NB4 (cell line): ENCODE data around the gene TMEM45A.

Source experiments
- POLR2A ChIP-seq: IDR thresholded peaks from 2 replicates; pipeline ENCODE4 v1.6.1; 2011; ENCODE audit warnings: mild to moderate bottlenecking; ENCODE audit not compliant: insufficient read length; ENCODE audit errors: extremely low read depth
- TF ChIP-seq, protein P1 (sequence below): IDR thresholded peaks from one replicate; pipeline ENCODE4 v1.5.1; 2012; ENCODE audit warnings: low read depth, low read length
- TF ChIP-seq, protein P2 (sequence below): IDR thresholded peaks from 2 replicates; pipeline ENCODE4 v1.6.1; 2011; ENCODE audit warnings: low read depth, low read length

DNA sequence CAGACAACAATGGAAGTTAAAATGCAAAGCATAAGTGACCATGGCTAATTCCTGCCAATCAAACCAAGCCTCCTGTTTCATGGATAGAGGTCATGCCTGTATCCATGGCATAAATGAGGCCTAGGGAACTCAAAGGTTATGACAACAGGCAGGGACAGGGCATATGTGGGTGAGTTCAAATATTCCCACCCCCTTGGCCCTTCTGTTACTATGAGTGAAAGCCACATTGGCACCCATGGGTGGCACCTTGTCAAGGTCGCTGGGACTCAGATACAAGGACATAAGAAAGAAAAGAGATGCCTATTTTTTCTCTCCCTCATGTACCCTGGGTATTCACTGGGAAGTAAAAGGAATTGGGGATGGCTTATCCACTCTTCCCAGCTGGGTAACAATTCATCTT lies 25.3 kb upstream of the TMEM45A start:
- no peak for TF ChIP-seq POLR2A
- TF ChIP-seq, protein P1, sequence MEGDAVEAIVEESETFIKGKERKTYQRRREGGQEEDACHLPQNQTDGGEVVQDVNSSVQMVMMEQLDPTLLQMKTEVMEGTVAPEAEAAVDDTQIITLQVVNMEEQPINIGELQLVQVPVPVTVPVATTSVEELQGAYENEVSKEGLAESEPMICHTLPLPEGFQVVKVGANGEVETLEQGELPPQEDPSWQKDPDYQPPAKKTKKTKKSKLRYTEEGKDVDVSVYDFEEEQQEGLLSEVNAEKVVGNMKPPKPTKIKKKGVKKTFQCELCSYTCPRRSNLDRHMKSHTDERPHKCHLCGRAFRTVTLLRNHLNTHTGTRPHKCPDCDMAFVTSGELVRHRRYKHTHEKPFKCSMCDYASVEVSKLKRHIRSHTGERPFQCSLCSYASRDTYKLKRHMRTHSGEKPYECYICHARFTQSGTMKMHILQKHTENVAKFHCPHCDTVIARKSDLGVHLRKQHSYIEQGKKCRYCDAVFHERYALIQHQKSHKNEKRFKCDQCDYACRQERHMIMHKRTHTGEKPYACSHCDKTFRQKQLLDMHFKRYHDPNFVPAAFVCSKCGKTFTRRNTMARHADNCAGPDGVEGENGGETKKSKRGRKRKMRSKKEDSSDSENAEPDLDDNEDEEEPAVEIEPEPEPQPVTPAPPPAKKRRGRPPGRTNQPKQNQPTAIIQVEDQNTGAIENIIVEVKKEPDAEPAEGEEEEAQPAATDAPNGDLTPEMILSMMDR, result no peak
- TF ChIP-seq, protein P2, sequence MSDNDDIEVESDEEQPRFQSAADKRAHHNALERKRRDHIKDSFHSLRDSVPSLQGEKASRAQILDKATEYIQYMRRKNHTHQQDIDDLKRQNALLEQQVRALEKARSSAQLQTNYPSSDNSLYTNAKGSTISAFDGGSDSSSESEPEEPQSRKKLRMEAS, result no peak
